HUES6 (cell line): ENCODE data around the gene DMRTB1.

Source experiments
- H3K27ac ChIP-seq: 2 replicates; pipeline ENCODE4 v1.7.0; 2013; ENCODE audit warnings: low read depth, mild to moderate bottlenecking, low read length, inconsistent platforms
- H3K27me3 ChIP-seq: 2 replicates; pipeline ENCODE4 v1.6.1; 2013; ENCODE audit warnings: low read length; ENCODE audit not compliant: control insufficient read depth, insufficient read depth
- H3K36me3 ChIP-seq: 2 replicates; pipeline ENCODE4 v1.6.1; 2013; ENCODE audit warnings: low read length; ENCODE audit not compliant: control insufficient read depth, insufficient read depth
- H3K4me1 ChIP-seq: 2 replicates; pipeline ENCODE4 v1.6.1; 2013; ENCODE audit warnings: low read length; ENCODE audit not compliant: control insufficient read depth, insufficient read depth
- H3K4me3 ChIP-seq: 2 replicates; pipeline ENCODE4 v1.5.1; 2013; ENCODE audit warnings: low read depth, low read length
- H3K9ac ChIP-seq: one replicate; pipeline ENCODE4 v1.6.1; 2013; ENCODE audit warnings: mild to moderate bottlenecking, low read length
- H3K9me3 ChIP-seq: 2 replicates; pipeline ENCODE4 v1.6.1; 2013; ENCODE audit warnings: low read depth, low read length; ENCODE audit not compliant: control insufficient read depth, insufficient read depth

The DMRTB1 gene

DNA sequence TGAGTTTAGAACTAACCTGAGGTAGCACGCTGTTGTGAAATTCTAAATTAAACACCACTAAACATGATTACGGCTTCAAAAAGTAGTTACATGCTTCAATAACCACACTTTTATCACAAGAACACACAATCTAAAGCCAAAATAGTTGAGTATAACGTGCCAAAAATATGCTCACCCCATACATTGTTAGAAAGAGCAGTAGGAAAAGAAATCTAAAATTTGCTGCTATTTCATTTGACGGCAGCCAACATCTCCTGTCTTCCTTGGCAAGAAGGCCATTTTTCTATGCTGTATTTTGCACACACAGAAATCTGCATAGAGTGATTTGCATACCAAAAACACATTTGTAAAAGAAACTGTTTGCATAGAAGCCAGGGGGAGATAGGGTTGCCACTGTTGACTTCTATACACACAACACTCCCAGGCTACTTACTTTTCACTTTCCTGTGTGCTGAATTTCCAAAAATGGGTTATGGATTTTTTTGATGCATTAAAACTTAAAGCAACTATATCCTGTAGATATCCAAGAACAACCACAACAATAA, 42.9 kb upstream of the DMRTB1 start:
- Histone ChIP-seq H3K9ac (no peak overlapping the region), H3K27ac (peak overlapping the region; percentile 38; the same call in 1 of the 2 replicates), H3K4me1 (peaks cover 67% of the 10 kb centered on the region), H3K27me3 (no peaks in the 10 kb centered on the region), H3K9me3 (peaks cover 14% of the 10 kb centered on the region), H3K36me3 (no peaks in the 10 kb centered on the region; the same call in 1 of the 2 replicates), H3K4me3 (no peak overlapping the region; the same call in 1 of the 2 replicates)

DNA sequence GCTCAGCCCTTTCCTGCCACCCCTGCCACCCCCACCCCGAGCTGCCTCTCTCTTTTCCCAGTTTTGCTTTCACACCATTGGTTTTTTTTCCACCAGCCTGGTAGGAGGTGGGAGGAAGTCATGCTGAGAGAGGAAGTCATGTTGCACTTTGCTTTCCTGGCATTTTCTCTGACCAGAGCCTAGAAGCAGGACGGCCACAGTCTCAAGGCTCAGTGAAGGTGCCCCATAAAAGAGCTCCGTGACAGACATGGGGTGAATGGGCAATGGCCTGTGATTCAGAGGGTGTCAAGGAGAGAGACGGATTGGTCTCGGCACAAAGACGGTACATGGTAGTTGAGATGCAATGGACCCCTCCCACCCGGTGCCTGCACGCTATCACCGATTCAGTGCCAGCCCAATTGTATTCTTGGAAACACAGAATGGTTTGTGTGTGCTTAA, 42.1 kb upstream of the DMRTB1 start:
- Histone ChIP-seq H3K4me1 (peaks cover 62% of the 10 kb centered on the region), H3K9me3 (peaks cover 21% of the 10 kb centered on the region), H3K27ac (peak overlapping the region; percentile 50; the same call in 1 of the 2 replicates), H3K36me3 (no peaks in the 10 kb centered on the region; the same call in 1 of the 2 replicates), H3K9ac (peak overlapping the region; percentile 50), H3K4me3 (peak overlapping the region; percentile 30; the same call in 1 of the 2 replicates), H3K27me3 (no peaks in the 10 kb centered on the region)

DNA sequence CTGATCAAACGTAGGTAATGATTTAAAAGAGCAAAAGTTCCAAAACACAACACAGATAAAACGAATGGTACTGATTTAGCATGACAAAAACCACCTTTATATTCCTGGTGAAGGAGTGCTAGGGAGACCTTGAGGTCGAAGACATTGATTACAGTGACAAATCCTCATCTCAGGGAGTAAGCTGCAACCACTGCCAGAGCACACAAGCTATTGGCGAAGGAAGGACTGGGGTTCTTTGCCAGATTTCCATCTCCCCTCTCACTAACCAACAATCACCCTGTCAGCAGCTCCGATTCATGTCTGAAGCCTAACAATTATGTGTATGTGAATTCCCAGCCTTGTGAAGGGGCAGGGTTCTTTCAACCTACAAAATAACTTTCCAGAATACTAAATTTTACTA, 40.2 kb upstream of the DMRTB1 start:
- Histone ChIP-seq H3K27me3 (no peaks in the 10 kb centered on the region), H3K27ac (no peak overlapping the region), H3K4me3 (no peak overlapping the region), H3K9ac (no peak overlapping the region), H3K4me1 (peaks cover 43% of the 10 kb centered on the region), H3K9me3 (peaks cover 38% of the 10 kb centered on the region), H3K36me3 (no peaks in the 10 kb centered on the region; the same call in 1 of the 2 replicates)

DNA sequence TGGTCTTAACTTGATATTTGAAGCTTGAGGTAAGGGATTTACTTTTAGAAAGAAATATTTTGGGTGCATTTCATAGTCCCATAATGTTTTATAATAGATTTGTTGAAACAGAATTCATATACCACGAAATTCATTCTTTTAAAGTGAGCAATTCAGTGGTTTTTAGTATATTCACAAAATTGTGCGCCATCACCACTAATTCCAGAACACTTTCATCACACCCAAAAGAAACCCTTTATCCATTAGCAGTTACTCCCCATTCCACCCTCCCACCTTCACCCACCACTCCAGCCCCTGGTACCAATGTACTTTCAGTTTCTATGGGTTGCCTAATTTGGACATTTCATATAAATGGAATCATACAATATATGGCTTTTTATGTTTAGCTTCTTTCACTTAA, 38.9 kb upstream of the DMRTB1 start:
- Histone ChIP-seq H3K27me3 (no peaks in the 10 kb centered on the region), H3K36me3 (no peaks in the 10 kb centered on the region; the same call in 1 of the 2 replicates), H3K9me3 (peaks cover 38% of the 10 kb centered on the region), H3K9ac (no peak overlapping the region), H3K4me1 (peaks cover 38% of the 10 kb centered on the region), H3K27ac (no peak overlapping the region), H3K4me3 (no peak overlapping the region)

DNA sequence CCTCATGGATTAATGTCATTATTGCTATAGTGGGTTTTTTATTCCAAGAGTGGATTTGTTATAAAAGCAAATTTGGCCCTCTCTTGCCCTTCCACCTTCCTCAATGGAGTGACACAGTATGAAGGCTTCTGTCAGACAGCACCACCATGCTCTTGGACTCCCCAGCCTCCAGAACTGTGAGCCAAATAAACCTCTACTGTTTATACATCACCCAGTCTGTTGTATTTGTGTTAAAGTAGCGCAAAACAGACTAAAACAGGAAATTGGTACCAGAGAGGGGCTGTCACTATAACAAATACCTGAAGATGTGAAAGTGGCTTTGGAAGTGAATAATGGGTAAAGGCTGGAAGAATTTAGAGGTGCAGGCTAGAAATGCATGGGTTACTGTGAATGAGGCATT, 38.0 kb upstream of the DMRTB1 start:
- Histone ChIP-seq H3K27ac (no peak overlapping the region), H3K9ac (no peak overlapping the region), H3K9me3 (peaks cover 38% of the 10 kb centered on the region), H3K4me3 (no peak overlapping the region), H3K36me3 (no peaks in the 10 kb centered on the region; the same call in 1 of the 2 replicates), H3K4me1 (peaks cover 29% of the 10 kb centered on the region), H3K27me3 (no peaks in the 10 kb centered on the region)

DNA sequence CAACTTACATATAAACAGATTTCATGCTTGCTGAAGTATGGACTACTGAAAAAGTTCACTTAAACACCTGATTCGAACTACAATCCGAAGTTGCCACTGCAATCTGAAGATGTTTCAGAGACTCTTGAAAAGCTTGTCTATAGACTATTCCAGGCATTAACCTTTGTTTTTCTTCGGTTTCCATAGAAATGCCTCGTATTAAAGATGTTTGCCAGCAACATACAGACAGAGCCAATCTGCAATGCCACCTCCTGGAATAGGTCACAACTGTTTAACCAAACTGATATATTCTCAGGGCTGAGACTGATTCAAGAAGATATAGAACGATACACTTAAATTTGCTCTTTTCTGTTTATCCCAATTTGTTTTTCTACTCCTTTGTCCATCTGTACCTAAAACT, 28.9 kb upstream of the DMRTB1 start:
- Histone ChIP-seq H3K4me3 (peak overlapping the region; percentile 22; the same call in 1 of the 2 replicates), H3K27ac (peak overlapping the region; percentile 98), H3K36me3 (no peaks in the 10 kb centered on the region), H3K9me3 (peaks cover 5% of the 10 kb centered on the region; the same call in 1 of the 2 replicates), H3K4me1 (peaks cover 41% of the 10 kb centered on the region), H3K9ac (peak overlapping the region; percentile 93), H3K27me3 (no peaks in the 10 kb centered on the region)

DNA sequence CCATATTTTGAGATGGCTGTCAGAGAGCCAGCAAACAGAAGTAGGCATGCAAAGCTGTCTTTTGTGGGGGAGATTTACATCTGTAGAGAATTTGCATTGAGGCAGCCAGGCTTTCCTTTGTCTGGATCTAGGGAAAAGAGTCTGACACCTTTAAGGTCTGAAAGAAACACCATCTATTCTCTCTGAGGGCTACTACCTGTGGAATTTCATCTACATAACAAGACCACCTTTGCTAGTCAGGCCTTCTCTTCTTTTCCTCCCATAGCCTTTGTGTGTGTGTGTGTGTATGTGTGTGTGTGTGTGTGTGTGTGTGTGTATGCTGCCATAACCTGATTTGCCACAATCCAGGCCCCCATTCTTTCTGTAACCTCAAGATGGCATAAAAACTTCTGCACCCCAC, 28.4 kb upstream of the DMRTB1 start:
- peaks cover 45% of the 10 kb centered on the region for H3K4me1 ChIP-seq
- H3K9me3 ChIP-seq, result peaks cover 5% of the 10 kb centered on the region; the same call in 1 of the 2 replicates
- peak overlapping the region; percentile 98 for H3K27ac ChIP-seq
- H3K4me3 ChIP-seq, result peak overlapping the region; percentile 22; the same call in 1 of the 2 replicates
- H3K27me3 ChIP-seq, result no peaks in the 10 kb centered on the region
- peak overlapping the region; percentile 93 for H3K9ac ChIP-seq
- H3K36me3 ChIP-seq, result no peaks in the 10 kb centered on the region

DNA sequence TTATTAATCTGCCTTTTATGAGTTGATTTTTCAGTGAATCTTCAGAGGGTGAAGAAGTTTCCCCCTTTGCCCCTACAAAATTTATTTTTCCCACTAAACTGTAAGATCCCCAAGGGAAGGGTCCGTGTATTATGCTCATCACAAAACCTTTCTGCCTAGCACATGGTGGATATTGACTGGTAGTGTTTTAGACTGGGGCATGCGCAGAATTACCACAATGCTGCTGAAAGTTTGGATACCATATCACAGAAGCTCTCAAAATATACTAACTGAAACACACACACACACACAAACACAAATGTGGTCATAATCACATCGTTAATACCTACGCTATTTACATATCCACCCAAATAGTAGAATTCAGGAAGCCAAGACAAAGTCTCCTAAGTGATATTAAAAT, 28.0 kb upstream of the DMRTB1 start:
- Histone ChIP-seq H3K36me3 (no peaks in the 10 kb centered on the region), H3K27ac (peak overlapping the region; percentile 98), H3K9ac (peak overlapping the region; percentile 93), H3K4me3 (peak overlapping the region; percentile 10; the same call in 1 of the 2 replicates), H3K4me1 (peaks cover 49% of the 10 kb centered on the region), H3K9me3 (peaks cover 5% of the 10 kb centered on the region; the same call in 1 of the 2 replicates), H3K27me3 (no peaks in the 10 kb centered on the region)

DNA sequence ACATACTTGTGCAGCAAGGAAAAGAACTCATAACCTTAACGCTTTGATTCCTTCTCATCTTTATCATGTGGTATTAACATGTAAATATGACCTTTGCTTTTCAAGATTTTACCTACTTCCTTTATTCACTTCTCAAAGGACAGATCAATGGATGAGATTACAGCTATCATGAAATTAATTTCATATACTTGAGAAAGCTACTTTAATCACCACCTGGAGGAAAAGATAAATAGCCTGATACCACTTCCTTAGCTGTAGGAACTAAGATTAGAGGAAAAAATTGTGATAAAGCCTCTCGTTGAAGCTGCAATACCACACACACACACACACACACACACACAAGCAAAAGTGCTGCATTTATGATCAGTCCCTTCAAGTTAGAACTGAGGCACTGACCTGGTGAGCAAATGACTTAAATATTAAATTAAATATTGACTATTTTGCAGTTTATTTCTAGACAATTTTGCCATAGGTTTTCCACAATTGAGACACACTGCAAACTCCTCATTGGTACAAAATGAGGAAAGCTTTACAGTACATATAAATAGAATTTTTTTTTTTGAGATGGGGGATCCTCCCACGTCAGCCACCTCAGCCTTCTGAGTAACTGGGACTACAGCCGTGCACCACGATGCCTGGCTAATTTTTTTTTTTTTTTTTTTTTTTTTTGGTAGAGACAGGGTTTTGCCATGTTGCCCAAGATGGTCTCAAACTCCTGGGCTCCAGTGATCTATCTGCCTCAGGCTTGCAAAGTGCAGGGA, 27.2 kb upstream of the DMRTB1 start:
- Histone ChIP-seq H3K36me3 (no peaks in the 10 kb centered on the region), H3K9ac (peak overlapping the region; percentile 93), H3K9me3 (peaks cover 5% of the 10 kb centered on the region; the same call in 1 of the 2 replicates), H3K27me3 (no peaks in the 10 kb centered on the region), H3K4me3 (peak overlapping the region; percentile 59; the same call in 1 of the 2 replicates), H3K4me1 (peaks cover 52% of the 10 kb centered on the region), H3K27ac (peak overlapping the region; percentile 98)

DNA sequence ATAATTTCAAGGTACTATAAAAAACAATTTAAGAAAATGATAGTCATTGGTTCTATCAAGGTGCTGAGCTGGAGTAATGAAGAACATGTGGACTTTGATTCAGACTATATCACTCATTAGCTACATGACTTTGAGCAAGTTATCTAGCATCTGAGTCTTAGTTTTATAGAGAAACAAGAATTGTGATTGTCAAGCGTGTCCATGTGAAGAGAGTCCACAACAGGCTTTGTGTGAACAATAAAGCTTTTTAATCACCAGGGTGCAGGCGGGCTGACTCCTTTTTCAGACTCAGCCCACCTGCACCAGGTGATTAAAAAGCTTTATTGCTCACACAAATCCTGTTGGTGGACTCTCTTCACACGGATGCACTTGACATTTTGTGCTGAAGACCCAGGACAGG, 26.6 kb upstream of the DMRTB1 start:
- Histone ChIP-seq H3K36me3 (no peaks in the 10 kb centered on the region), H3K4me3 (peak overlapping the region; percentile 59; the same call in 1 of the 2 replicates), H3K27me3 (no peaks in the 10 kb centered on the region), H3K4me1 (peaks cover 50% of the 10 kb centered on the region), H3K27ac (peak overlapping the region; percentile 98; the same call in 1 of the 2 replicates), H3K9me3 (peaks cover 5% of the 10 kb centered on the region; the same call in 1 of the 2 replicates), H3K9ac (peak overlapping the region; percentile 93)
